Body of pancreas (tissue), 4 donors: ENCODE data around the gene FBXW8. TPM values are rescaled to one million over a fixed set of nuclear protein-coding genes. Genes with fewer than 3 reads are reported as not detected.

Experiments
- ATAC-seq: fragments of 150-250 bp; one replicate; pipeline ENCODE4 v1.9.1; 2016
- DNase-seq, 4 donors: peaks; one replicate each; pipeline ENCODE4 v3.0.0-alpha.2; 2019
- H3K27ac ChIP-seq, 4 donors: fragments of 200-600 bp; sonication (generic); 1 replicate in 3 of 4; 2 replicates in 1 of 4; pipeline versions ENCODE4 v1.5.1 to v1.6.1; 2016 to 2019; ENCODE audit warnings: mild to moderate bottlenecking in 1 of 4, mixed read lengths in 1 of 4, moderate library complexity in 1 of 4
- H3K27me3 ChIP-seq, 2 donors: fragments of 200-600 bp; sonication (generic); one replicate each; pipeline ENCODE4 v1.6.0; 2016; ENCODE audit warnings: mild to moderate bottlenecking in 1 of 2
- H3K36me3 ChIP-seq, 2 donors: fragments of 200-600 bp; sonication (generic); replicated peaks in 1 of 2; 2 replicates each; pipeline ENCODE4 v1.5.1; 2016; ENCODE audit warnings: low read depth in 2 of 2; ENCODE audit not compliant: insufficient read depth in 1 of 2
- H3K4me1 ChIP-seq: fragments of 200-600 bp; sonication (generic); one replicate; pipeline ENCODE4 v1.6.0; 2016
- H3K4me3 ChIP-seq, 2 donors: fragments of 200-600 bp; sonication (generic); 1 replicate in 1 of 2; 2 replicates in 1 of 2; pipeline ENCODE4 v1.5.1; 2016 to 2019
- H3K9me3 ChIP-seq, 3 donors: fragments of 200-600 bp; sonication (generic); 1 replicate in 2 of 3; 2 replicates in 1 of 3; pipeline ENCODE4 v1.5.1; 2016
- CTCF ChIP-seq, 7 experiments: fragments of 450-650 bp in 4 of 7; fragments of 200-600 bp in 3 of 7; sonication (generic) in 3 of 7; IDR thresholded peaks; one replicate each; pipeline ENCODE4 v1.5.1; 2016 to 2019; ENCODE audit warnings: antibody characterized with exemption in 7 of 7
- POLR2A ChIP-seq, 3 donors: fragments of 450-650 bp; IDR thresholded peaks; one replicate each; pipeline ENCODE4 v1.6.1; 2016; ENCODE audit warnings: antibody characterized with exemption in 3 of 3, mild to moderate bottlenecking in 2 of 3
- WGBS, 2 donors: methylation state at CpG; one replicate each; pipeline ENCODE4 v1.1.5; 2017; 5-methylcytosine and 5-hydroxymethylcytosine counted together
- intact Hi-C: fragments of 100-400 bp; cut with DNase I; formaldehyde crosslinking; loops from one replicate; pipeline ENCODE4 v1.15.1; 2023
- total RNA-seq, 2 donors: library from RNA; depleted of rRNA; stranded (reverse); fragments of >200 nt; gene quantifications; one replicate each; pipeline ENCODE4 v1.1.0, GENCODE V29; 2016

FBXW8 gene
- total RNA-seq, 2 donors from 2014 or later = 12.7 to 35.3 TPM

GRCh38 chr12:117026921-117027250, 116.1 kb downstream of the FBXW8 start:
- WGBS, 2 donors = 83 to 88% methylated on average over 4 to 5 of the region's 8 CpGs
- DNase-seq = no peak
- no peak overlapping the region for H3K4me3 ChIP-seq
- intact Hi-C loops = loop anchor here (5.0 kb wide), 1 partner anchor 90 kb away; no protein-coding TSS in a partner anchor
- peaks cover 50% of the 10 kb centered on the region for H3K4me1 ChIP-seq
- peak overlapping the region in 3 of 4 donors; percentile 13 to 58 (median 28) for H3K27ac ChIP-seq
- no peak for TF ChIP-seq CTCF (IDR thresholded peaks at IDR 0.05)
- no peak for TF ChIP-seq POLR2A (IDR thresholded peaks at IDR 0.05)
- peaks cover 0 to 12% of the 10 kb centered on the region in 2 donors for H3K36me3 ChIP-seq
- H3K27me3 ChIP-seq = no peaks in the 10 kb centered on the region
- ATAC-seq = no peak
- no peaks in the 10 kb centered on the region for H3K9me3 ChIP-seq

- no peaks in the 10 kb centered on the region for H3K27me3 ChIP-seq
- peaks cover 0 to 12% of the 10 kb centered on the region in 2 donors for H3K36me3 ChIP-seq
- peak in 1 of 4 donors; percentile 2 for DNase-seq
- TF ChIP-seq POLR2A (IDR thresholded peaks at IDR 0.05) (no peak), CTCF (IDR thresholded peaks at IDR 0.05) (no peak)
- H3K4me1 ChIP-seq = peaks cover 55% of the 10 kb centered on the region
- peak overlapping the region in 3 of 4 donors; percentile 13 to 28 (median 15) for H3K27ac ChIP-seq
- H3K9me3 ChIP-seq = no peaks in the 10 kb centered on the region
- no peak for ATAC-seq
- H3K4me3 ChIP-seq = no peak overlapping the region
- 80 to 87% methylated on average over 12 to 38 of the region's 38 CpGs for WGBS, 2 donors
- intact Hi-C loops = loop anchor here (5.0 kb wide), 1 partner anchor 90 kb away; no protein-coding TSS in a partner anchor
Measured at GRCh38 chr12:117027251-117028086, 116.7 kb downstream of the FBXW8 start.

- Histone ChIP-seq H3K4me3 (no peak overlapping the region), H3K9me3 (no peaks in the 10 kb centered on the region), H3K4me1 (peaks cover 63% of the 10 kb centered on the region), H3K36me3 (peaks cover 0 to 10% of the 10 kb centered on the region in 2 donors), H3K27ac (peak overlapping the region in 2 of 4 donors; percentile 4 to 8), H3K27me3 (no peaks in the 10 kb centered on the region)
- WGBS, 2 donors = 44 to 54% methylated on average over 14 of the region's 14 CpGs
- peak in 3 of 4 donors; percentile 2 to 56 (median 53) for DNase-seq
- ATAC-seq = no peak
- intact Hi-C loops = loop anchor here (5.0 kb wide), 1 partner anchor 89 kb away; no protein-coding TSS in a partner anchor
- TF ChIP-seq CTCF (IDR thresholded peaks at IDR 0.05) (no peak), POLR2A (IDR thresholded peaks at IDR 0.05) (no peak)
Measured at GRCh38 chr12:117028254-117028653, 117.5 kb downstream of the FBXW8 start.

- Histone ChIP-seq H3K36me3 (no peaks in the 10 kb centered on the region), H3K4me1 (peaks cover 79% of the 10 kb centered on the region), H3K27me3 (no peaks in the 10 kb centered on the region), H3K9me3 (no peaks in the 10 kb centered on the region), H3K4me3 (no peak overlapping the region), H3K27ac (peak overlapping the region in 2 of 4 donors; percentile 24 to 47)
- 41 to 42% methylated on average over 17 to 19 of the region's 19 CpGs for WGBS, 2 donors
- DNase-seq = peak; percentile 51 to 79 (median 68)
- intact Hi-C loops = no loop called here
- no peak for ATAC-seq
- no peak for TF ChIP-seq CTCF (IDR thresholded peaks at IDR 0.05)
- TF ChIP-seq POLR2A (IDR thresholded peaks at IDR 0.05) = no peak
Measured at GRCh38 chr12:117030187-117030900, 119.6 kb downstream of the FBXW8 start.
